B cell (primary cell): ENCODE measurements around the gene SFMBT2. TPM values are rescaled to one million over a fixed set of nuclear protein-coding genes. Genes with fewer than 3 reads are reported as not detected.
A peak's percentile ranks its signal among the peaks of the same experiment; 100 is the strongest.

Source experiments
- ATAC-seq: fragments of 200-7000 bp; cut with Tn5 transposase; one replicate; pipeline ENCODE4 v1.10.0; 2021; ENCODE audit warnings: low read depth, mild to moderate bottlenecking, moderate number of reproducible peaks, moderate library complexity
- CTCF ChIA-PET: fragments of 350-600 bp; sonication (Branson Sonifier 250); formaldehyde crosslinking; loops from one replicate; lab custom pipeline; 2021; ENCODE audit warnings: antibody characterized with exemption, inconsistent platforms; lab: Charles Lee
- POLR2A ChIA-PET: fragments of 350-600 bp; sonication (Branson Sonifier 250); formaldehyde crosslinking; loops from one replicate; lab custom pipeline; 2021; ENCODE audit warnings: antibody characterized with exemption; lab: Charles Lee
- DNase-seq: peaks from one replicate; pipeline ENCODE4 v3.0.0; 2013
- H2AFZ ChIP-seq: 2 replicates; pipeline ENCODE4 v1.6.1; 2012; ENCODE audit warnings: mild to moderate bottlenecking, low read depth, low read length; ENCODE audit not compliant: insufficient read depth, poor library complexity, severe bottlenecking
- H3K27ac ChIP-seq, 2 donors: 1 replicate in 1 of 2; 2 replicates in 1 of 2; pipeline ENCODE4 v1.5.1; 2012 to 2013; ENCODE audit warnings: low read length in 2 of 2, mild to moderate bottlenecking in 2 of 2, moderate library complexity in 1 of 2
- H3K27me3 ChIP-seq, 4 experiments: fragments of 200-600 bp in 1 of 4; sonication (generic) in 1 of 4; replicated peaks in 1 of 4; 1 replicate in 2 of 4; 2 replicates in 2 of 4; pipeline versions ENCODE4 v1.6.1 to v1.7.0; 2013 to 2016; ENCODE audit warnings: low read length in 3 of 4, mild to moderate bottlenecking in 2 of 4, mixed read lengths in 1 of 4, moderate library complexity in 1 of 4; ENCODE audit not compliant: insufficient read depth in 4 of 4, control insufficient read depth in 3 of 4; ENCODE audit errors: control extremely low read depth in 1 of 4
- H3K36me3 ChIP-seq, 2 experiments: replicated peaks in 1 of 2; 1 replicate in 1 of 2; 2 replicates in 1 of 2; pipeline versions ENCODE4 v1.6.1 to v1.7.1; 2013; ENCODE audit warnings: low read length in 1 of 2; ENCODE audit not compliant: insufficient read depth in 2 of 2, control insufficient read depth in 1 of 2; ENCODE audit errors: control extremely low read depth in 1 of 2, extremely low read depth in 1 of 2
- H3K4me1 ChIP-seq, 2 donors: fragments of 200-600 bp in 1 of 2; sonication (generic) in 1 of 2; 1 replicate in 1 of 2; 2 replicates in 1 of 2; pipeline versions ENCODE4 v1.5.1 to v1.6.1; 2013 to 2017; ENCODE audit warnings: low read length in 2 of 2; ENCODE audit not compliant: control insufficient read depth in 2 of 2, insufficient read depth in 2 of 2
- H3K4me2 ChIP-seq: replicated peaks from 2 replicates; pipeline ENCODE3; 2012; ENCODE audit warnings: mild to moderate bottlenecking, low read depth, low read length; ENCODE audit not compliant: poor library complexity, severe bottlenecking
- H3K4me3 ChIP-seq, 5 experiments: fragments of 200-600 bp in 1 of 5; sonication (generic) in 1 of 5; 1 replicate in 3 of 5; 2 replicates in 2 of 5; pipeline versions ENCODE4 v1.5.1 to v1.7.0; 2011 to 2016; ENCODE audit warnings: low read length in 4 of 5, mild to moderate bottlenecking in 4 of 5, low read depth in 2 of 5, control low read depth in 1 of 5, moderate library complexity in 1 of 5; ENCODE audit not compliant: insufficient read depth in 1 of 5; ENCODE audit errors: control extremely low read depth in 1 of 5, extremely low read depth in 1 of 5
- H3K79me2 ChIP-seq: fragments of 200-600 bp; sonication (generic); one replicate; pipeline ENCODE4 v1.6.0; 2016; ENCODE audit warnings: low read length; ENCODE audit not compliant: control insufficient read depth, insufficient read depth
- H3K9ac ChIP-seq: fragments of 200-600 bp; sonication (generic); 2 replicates; pipeline ENCODE4 v1.6.1; 2017; ENCODE audit warnings: mild to moderate bottlenecking, low read length, moderate library complexity
- H3K9me3 ChIP-seq, 3 donors: one replicate each; pipeline versions ENCODE4 v1.6.1 to v1.7.1; 2013; ENCODE audit warnings: low read length in 2 of 3; ENCODE audit not compliant: control insufficient read depth in 2 of 3, insufficient read depth in 1 of 3; ENCODE audit errors: control extremely low read depth in 1 of 3
- H4K20me1 ChIP-seq: 2 replicates; pipeline ENCODE4 v1.6.0; 2012; ENCODE audit warnings: mild to moderate bottlenecking, low read length; ENCODE audit not compliant: insufficient read depth, control insufficient read depth, poor library complexity, severe bottlenecking
- H3K27ac Mint-ChIP-seq: one replicate; pipeline ENCODE4 v1.8.0; 2021; ENCODE audit warnings: mixed read lengths
- H3K27me3 Mint-ChIP-seq: one replicate; pipeline ENCODE4 v1.8.0; 2021; ENCODE audit warnings: mixed read lengths
- H3K4me1 Mint-ChIP-seq: one replicate; pipeline ENCODE4 v1.8.0; 2021; ENCODE audit warnings: mixed read lengths
- H3K4me3 Mint-ChIP-seq: one replicate; pipeline ENCODE4 v1.8.0; 2021; ENCODE audit warnings: mixed read lengths
- H3K9me3 Mint-ChIP-seq: one replicate; pipeline ENCODE4 v1.8.0; 2022; ENCODE audit warnings: mixed read lengths; ENCODE audit not compliant: insufficient read depth
- CTCF ChIP-seq: fragments of 200-600 bp; IDR thresholded peaks from one replicate; pipeline ENCODE4 v1.8.0; 2022; ENCODE audit warnings: antibody characterized with exemption, mild to moderate bottlenecking
- EZH2 ChIP-seq: IDR thresholded peaks from 2 replicates; pipeline ENCODE4 v1.6.1; 2012; ENCODE audit warnings: borderline replicate concordance, low read depth, mild to moderate bottlenecking, moderate library complexity, low read length; ENCODE audit not compliant: insufficient read depth, poor library complexity, severe bottlenecking
- WGBS: methylation state at CpG from one replicate; pipeline ENCODE4 v1.1.5; 2013; ENCODE audit warnings: missing lambda C conversion rate; ENCODE audit not compliant: insufficient coverage; 5-methylcytosine and 5-hydroxymethylcytosine counted together
- intact Hi-C: fragments of 100-400 bp; cut with micrococcal nuclease; formaldehyde crosslinking; loops from one replicate; pipeline ENCODE4 v1.10.0; 2022
- polyA plus RNA-seq: library from polyadenylated mRNA; depleted of rRNA; stranded (reverse); fragments of >200 nt; gene quantifications from 2 replicates; pipeline ENCODE4 v1.2.3, GENCODE V29; 2012
- total RNA-seq, 2 donors: library from RNA; stranded (reverse); fragments of 120-200 nt in 1 of 2; gene quantifications; 1 replicate in 1 of 2; 2 replicates in 1 of 2; pipeline versions ENCODE4 v1.2.3 to v1.2.4, GENCODE V29; 2013 to 2022

Gene SFMBT2
- total and polyA plus RNA-seq, 2 donors (not counting 1 experiment from before 2014, with no cell fraction given) = 2.3 to 24.0 TPM

GRCh38 chr10:7417103-7417623, 6.3 kb upstream of the SFMBT2 start:
- Histone ChIP-seq H3K4me2 (no peak overlapping the region), H3K27ac (no peak overlapping the region), H2AFZ (no peak overlapping the region), H3K9me3 (peaks cover 0 to 4% (median 0%) of the 10 kb centered on the region in 3 donors), H3K4me1 (peaks cover 5 to 9% of the 10 kb centered on the region in 2 donors), H3K79me2 (no peaks in the 10 kb centered on the region), H3K27me3 (peaks cover 0 to 9% (median 4%) of the 10 kb centered on the region in 4 experiments), H3K4me3 (no peak overlapping the region), H3K36me3 (no peaks in the 10 kb centered on the region), H4K20me1 (no peaks in the 10 kb centered on the region), H3K9ac (no peak overlapping the region)
- ATAC-seq (peak; percentile 24), DNase-seq (peak; percentile 66)
- H3K4me3 Mint-ChIP-seq = no peak overlapping the region
- no peak overlapping the region for H3K27ac Mint-ChIP-seq
- no peaks in the 10 kb centered on the region for H3K9me3 Mint-ChIP-seq
- H3K27me3 Mint-ChIP-seq = peaks cover 5% of the 10 kb centered on the region
- intact Hi-C loops = loop anchor here (1.0 to 5.0 kb wide), 5 partner anchors 157 to 1000 kb away; no protein-coding TSS in a partner anchor
- TF ChIP-seq EZH2 (no peak), CTCF (peak; percentile 77)
- WGBS = no CpG with 5 or more reads among the region's 2 CpGs
- peaks cover 8% of the 10 kb centered on the region for H3K4me1 Mint-ChIP-seq
- ChIA-PET CTCF (interaction anchor here (0.6 to 5.4 kb wide), 20 partner anchors 9 to 747 kb away, joined by 3 to 55 read pairs (median 6); no protein-coding TSS in a partner anchor), POLR2A (no interaction called here)

- H3K4me1 Mint-ChIP-seq = peaks cover 19% of the 10 kb centered on the region
- no CpG with 5 or more reads among the region's 2 CpGs for WGBS
- no peak overlapping the region for H3K27ac Mint-ChIP-seq
These were observed 3.9 kb upstream of the SFMBT2 start for GRCh38 chr10:7414766-7415165.

More at GRCh38 chr10:7414766-7415165, 3.9 kb upstream of the SFMBT2 start:
- Mint-ChIP-seq H3K27me3 (peaks cover 10% of the 10 kb centered on the region), H3K9me3 (no peaks in the 10 kb centered on the region), H3K4me3 (no peak overlapping the region)
- Histone ChIP-seq H3K4me2 (no peak overlapping the region), H3K27ac (no peak overlapping the region), H3K4me1 (peaks cover 16 to 21% of the 10 kb centered on the region in 2 donors), H3K9me3 (peaks cover 0 to 6% (median 0%) of the 10 kb centered on the region in 3 donors), H4K20me1 (no peaks in the 10 kb centered on the region), H3K36me3 (no peaks in the 10 kb centered on the region), H3K79me2 (peaks cover 5% of the 10 kb centered on the region), H3K4me3 (no peak overlapping the region), H2AFZ (no peak overlapping the region), H3K9ac (no peak overlapping the region), H3K27me3 (peaks cover 0 to 21% (median 11%) of the 10 kb centered on the region in 4 experiments)
- ATAC-seq = no peak
- ChIA-PET POLR2A (no interaction called here), CTCF (interaction anchor here (0.7 to 5.4 kb wide), 5 partner anchors 102 to 853 kb away, joined by 3 to 55 read pairs (median 7); no protein-coding TSS in a partner anchor)
- no peak for DNase-seq
- intact Hi-C loops = loop anchor here (5.0 kb wide), 3 partner anchors 33 to 1732 kb away; partner anchors contain the start of gene TASOR2
- TF ChIP-seq EZH2 = no peak
- no peak for TF ChIP-seq CTCF
